SK-N-SH (cell line): ENCODE measurements around the gene RFFL. TPM values are rescaled to one million over a fixed set of nuclear protein-coding genes. Genes with fewer than 3 reads are reported as not detected.

ENCODE experiments used
- CTCF ChIA-PET: fragments of 300-600, 350-600 bp; formaldehyde crosslinking; extraction: SDS; loops from one replicate; lab custom pipeline; 2021; lab: Yijun Ruan, JAX
- POLR2A ChIA-PET: fragments of 350-600 bp; sonication (Branson Sonifier 250); formaldehyde crosslinking; extraction: SDS; loops from one replicate; lab custom pipeline; 2020; ENCODE audit warnings: antibody characterized with exemption, inconsistent platforms; lab: Yijun Ruan, JAX
- DNase-seq: peaks from one replicate; pipeline ENCODE4 v3.0.0; 2012
- H2AFZ ChIP-seq: fragments of 200-600 bp; sonication (generic); 2 replicates; pipeline ENCODE4 v1.8.1; 2016; ENCODE audit warnings: antibody characterized with exemption, mild to moderate bottlenecking, low read depth
- H3F3A ChIP-seq: fragments of 200-600 bp; sonication (generic); replicated peaks from 2 replicates; pipeline ENCODE3; 2016; ENCODE audit warnings: antibody characterized with exemption, mild to moderate bottlenecking; ENCODE audit not compliant: insufficient read depth
- H3K27ac ChIP-seq, 2 experiments: fragments of 200-500 bp in 1 of 2; fragments of 200-600 bp in 1 of 2; sonication (Bioruptor generic) in 1 of 2; sonication (generic), shearing (Covaris generic) in 1 of 2; 2 replicates each; pipeline versions ENCODE4 v1.5.1 to v1.6.1; 2014 to 2016; ENCODE audit warnings: low read depth in 2 of 2, inconsistent platforms in 1 of 2, low read length in 1 of 2, mild to moderate bottlenecking in 1 of 2, mixed read lengths in 1 of 2
- H3K27me3 ChIP-seq: fragments of 200-600 bp; sonication (generic), shearing (Covaris generic); 2 replicates; pipeline ENCODE4 v1.6.1; 2016; ENCODE audit warnings: mixed run types; ENCODE audit not compliant: insufficient read depth
- H3K36me3 ChIP-seq, 2 experiments: fragments of 200-500 bp in 1 of 2; fragments of 200-600 bp in 1 of 2; sonication (Bioruptor generic) in 1 of 2; sonication (generic) in 1 of 2; replicated peaks in 1 of 2; 2 replicates each; pipeline versions ENCODE3 to v1.5.1; 2014 to 2016; ENCODE audit warnings: low read length in 1 of 2, mild to moderate bottlenecking in 1 of 2; ENCODE audit not compliant: insufficient read depth in 2 of 2, control insufficient read depth in 1 of 2
- H3K4me1 ChIP-seq, 2 experiments: fragments of 200-500 bp in 1 of 2; fragments of 200-600 bp in 1 of 2; sonication (Bioruptor generic) in 1 of 2; sonication (generic), shearing (Covaris generic) in 1 of 2; 2 replicates each; pipeline versions ENCODE4 v1.5.1 to v1.6.1; 2014 to 2016; ENCODE audit warnings: low read depth in 1 of 2, low read length in 1 of 2, mixed run types in 1 of 2; ENCODE audit not compliant: insufficient read depth in 2 of 2, control insufficient read depth in 1 of 2
- H3K4me2 ChIP-seq: fragments of 200-600 bp; sonication (generic), shearing (Covaris generic); 2 replicates; pipeline ENCODE4 v1.6.1; 2017; ENCODE audit warnings: mixed run types
- H3K4me3 ChIP-seq, 2 experiments: fragments of 200-500 bp in 1 of 2; fragments of 200-600 bp in 1 of 2; sonication (Bioruptor generic) in 1 of 2; sonication (generic), shearing (Covaris generic) in 1 of 2; 2 replicates each; pipeline versions ENCODE4 v1.5.1 to v1.8.1; 2014 to 2016; ENCODE audit warnings: low read depth in 2 of 2, inconsistent platforms in 1 of 2, low read length in 1 of 2, mild to moderate bottlenecking in 1 of 2, mixed read lengths in 1 of 2, moderate library complexity in 1 of 2
- H3K79me2 ChIP-seq: fragments of 200-600 bp; sonication (generic); 2 replicates; pipeline ENCODE4 v1.8.1; 2017; ENCODE audit warnings: mild to moderate bottlenecking; ENCODE audit not compliant: insufficient read depth
- H3K9ac ChIP-seq: fragments of 200-600 bp; sonication (generic); 2 replicates; pipeline ENCODE4 v1.6.1; 2017; ENCODE audit warnings: mixed run types
- H3K9me2 ChIP-seq: fragments of 200-600 bp; sonication (generic); 2 replicates; pipeline ENCODE4 v1.6.1; 2017; ENCODE audit warnings: mixed run types
- H3K9me3 ChIP-seq: fragments of 200-600 bp; sonication (generic); 2 replicates; pipeline ENCODE4 v1.6.1; 2017; ENCODE audit warnings: mixed run types, mild to moderate bottlenecking, moderate library complexity
- H4K20me1 ChIP-seq: fragments of 200-600 bp; sonication (generic); 2 replicates; pipeline ENCODE4 v1.6.1; 2017; ENCODE audit warnings: mild to moderate bottlenecking, mixed run types; ENCODE audit not compliant: insufficient read depth
- CHD2 ChIP-seq: fragments of 150-350 bp; IDR thresholded peaks from 2 replicates; pipeline ENCODE4 v1.6.1; 2018; ENCODE audit warnings: low read length; ENCODE audit not compliant: partially characterized antibody
- CTCF ChIP-seq: fragments of 200-600 bp; sonication (generic); IDR thresholded peaks from 2 replicates; pipeline ENCODE4 v1.6.1; 2017; ENCODE audit warnings: antibody characterized with exemption, mild to moderate bottlenecking, moderate library complexity
- EP300 ChIP-seq, 2 experiments: IDR thresholded peaks; 2 replicates each; pipeline versions ENCODE4 v1.4.0 to v1.6.1; 2012; ENCODE audit warnings: borderline replicate concordance in 1 of 2, low read depth in 1 of 2, low read length in 1 of 2
- FOXM1 ChIP-seq: IDR thresholded peaks from 2 replicates; pipeline ENCODE4 v1.4.0; 2012; ENCODE audit warnings: low read depth, mild to moderate bottlenecking
- GABPA ChIP-seq: IDR thresholded peaks from 2 replicates; pipeline ENCODE4 v1.4.0; 2012; ENCODE audit warnings: low read depth, mild to moderate bottlenecking
- IRF3 ChIP-seq: fragments of 150-350 bp; IDR thresholded peaks from 2 replicates; pipeline ENCODE4 v1.6.1; 2016; ENCODE audit warnings: mild to moderate bottlenecking, low read depth, low read length
- JUND ChIP-seq: IDR thresholded peaks from 2 replicates; pipeline ENCODE4 v1.4.0; 2012
- MAX ChIP-seq: IDR thresholded peaks from 2 replicates; pipeline ENCODE4 v1.4.0; 2012; ENCODE audit warnings: low read depth
- MEF2A ChIP-seq: IDR thresholded peaks from 2 replicates; pipeline ENCODE4 v1.4.0; 2012; ENCODE audit warnings: low read depth, borderline replicate concordance
- NRF1 ChIP-seq: IDR thresholded peaks from 2 replicates; pipeline ENCODE4 v1.6.1; 2012; ENCODE audit warnings: low read depth, mild to moderate bottlenecking, low read length
- PBX3 ChIP-seq: IDR thresholded peaks from 2 replicates; pipeline ENCODE4; 2012
- POLR2AphosphoS5 ChIP-seq: IDR thresholded peaks from 2 replicates; pipeline ENCODE4 v1.6.1; 2012; ENCODE audit warnings: low read depth, low read length
- RCOR1 ChIP-seq: fragments of 150-350 bp; IDR thresholded peaks from 2 replicates; pipeline ENCODE4 v1.6.1; 2017; ENCODE audit warnings: antibody characterized with exemption, low read length
- RFX5 ChIP-seq: IDR thresholded peaks from 2 replicates; pipeline ENCODE4 v1.6.1; 2012; ENCODE audit warnings: mild to moderate bottlenecking, improper control_type of control experiment, low read length
- SMC3 ChIP-seq: IDR thresholded peaks from 2 replicates; pipeline ENCODE4 v1.6.1; 2012; ENCODE audit warnings: low read depth, low read length, improper control_type of control experiment
- TAF1 ChIP-seq: IDR thresholded peaks from 2 replicates; pipeline ENCODE4 v1.6.1; 2012; ENCODE audit warnings: low read depth, mild to moderate bottlenecking, low read length, moderate library complexity, borderline replicate concordance
- TCF12 ChIP-seq: IDR thresholded peaks from 2 replicates; pipeline ENCODE4 v1.4.0; 2012
- YY1 ChIP-seq: IDR thresholded peaks from 2 replicates; pipeline ENCODE4 v1.4.0; 2012; ENCODE audit warnings: low read depth, mild to moderate bottlenecking
- WGBS: methylation state at CpG from one replicate; pipeline ENCODE4 v1.1.6; 2017; ENCODE audit warnings: low lambda C conversion rate; 5-methylcytosine and 5-hydroxymethylcytosine counted together
- polyA plus RNA-seq, 3 experiments: library from polyadenylated mRNA; depleted of rRNA; stranded (reverse); fragments of >200 nt; gene quantifications; 2 replicates each; pipeline ENCODE4 v1.2.3, GENCODE V29; 2012

Gene RFFL
- polyA plus RNA-seq, 1 of the 3 experiments (the other 2 are of a cell fraction): 10.1 TPM

- TF ChIP-seq MAX (peak; percentile 16; the same call in 1 of the 2 replicates), POLR2AphosphoS5 (peak; percentile 55; the same call in 1 of the 2 replicates)
These were observed 18.7 kb upstream of the RFFL start (continued) for GRCh38 chr17:35082073-35082657.

GRCh38 chr17:35081638-35082037, 18.1 kb upstream of the RFFL start:
- no peak overlapping the region for H3K4me2 ChIP-seq
- H3K27ac ChIP-seq: peak overlapping the region; percentile 71 to 86; a peak in 3 of 4 replicates
- ChIA-PET POLR2A (no interaction called here), CTCF (interaction anchor here (0.8 to 1.6 kb wide), 4 partner anchors 12 to 639 kb away, joined by 3 to 7 read pairs (median 3); partner anchors contain the start of gene RFFL)
- peaks cover 6% of the 10 kb centered on the region for H4K20me1 ChIP-seq
- peaks cover 0 to 4% of the 10 kb centered on the region in 2 experiments for H3K36me3 ChIP-seq
- 100% methylated on average over 1 of the region's 1 CpG for WGBS
- no peak for TF ChIP-seq PBX3
- no peaks in the 10 kb centered on the region for H3K9me3 ChIP-seq
- no peak overlapping the region for H3K9ac ChIP-seq
- no peaks in the 10 kb centered on the region for H3K27me3 ChIP-seq
- no peak overlapping the region for H3K4me3 ChIP-seq
- no peak overlapping the region for H2AFZ ChIP-seq
- H3K79me2 ChIP-seq: peaks cover 78% of the 10 kb centered on the region
- DNase-seq: no peak
- H3F3A ChIP-seq: peaks cover 27% of the 10 kb centered on the region
- no peaks in the 10 kb centered on the region for H3K9me2 ChIP-seq
- H3K4me1 ChIP-seq: peaks cover 9 to 31% of the 10 kb centered on the region in 2 experiments

- Histone ChIP-seq H3K36me3 (peaks cover 0 to 4% of the 10 kb centered on the region in 2 experiments), H3K9me2 (no peaks in the 10 kb centered on the region), H2AFZ (no peak overlapping the region), H4K20me1 (peaks cover 6% of the 10 kb centered on the region), H3K79me2 (peaks cover 74% of the 10 kb centered on the region), H3K9ac (no peak overlapping the region), H3K4me1 (peaks cover 9 to 19% of the 10 kb centered on the region in 2 experiments), H3F3A (peaks cover 27% of the 10 kb centered on the region), H3K9me3 (no peaks in the 10 kb centered on the region), H3K4me2 (no peak overlapping the region), H3K27ac (no peak overlapping the region), H3K27me3 (no peaks in the 10 kb centered on the region), H3K4me3 (no peak overlapping the region)
- WGBS: 81% methylated on average over 1 of the region's 1 CpG
- ChIA-PET CTCF (interaction anchor here (0.8 to 2.3 kb wide), 4 partner anchors 9 to 27 kb away, joined by 3 to 10 read pairs (median 3); no protein-coding TSS in a partner anchor), POLR2A (no interaction called here)
- TF ChIP-seq CTCF (no peak), CHD2 (no peak), RFX5 (no peak), POLR2AphosphoS5 (no peak), EP300 (IDR thresholded peaks at IDR 0.05; ENCODE audit: borderline replicate concordance in 1 of 2, low read depth in 1 of 2, low read length in 1 of 2) (no peak), YY1 (no peak), PBX3 (no peak), IRF3 (no peak), TAF1 (no peak), JUND (no peak), SMC3 (no peak), TCF12 (no peak), MEF2A (no peak), GABPA (no peak), NRF1 (no peak), FOXM1 (no peak), RCOR1 (no peak)
- DNase-seq: no peak
These were observed 17.0 kb upstream of the RFFL start for GRCh38 chr17:35080536-35080935.
